VCaP (cell line): ENCODE data around the gene OAS2.

ENCODE experiments used
- H3K27ac ChIP-seq: fragments of 450-650 bp; 2 replicates; pipeline ENCODE4 v1.5.1; 2017
- CTCF ChIP-seq: fragments of 450-650 bp; conservative IDR thresholded peaks from 2 replicates; pipeline ENCODE4 v1.5.1; 2017; ENCODE audit warnings: mild to moderate bottlenecking, moderate library complexity

The OAS2 gene

GRCh38 chr12:112961074-112961473, 17.2 kb upstream of the OAS2 start:
- TF ChIP-seq CTCF: no peak
- no peak overlapping the region for H3K27ac ChIP-seq

GRCh38 chr12:112961536-112961935, 16.8 kb upstream of the OAS2 start:
- no peak for TF ChIP-seq CTCF

GRCh38 chr12:112962561-112962960, 15.8 kb upstream of the OAS2 start:
- H3K27ac ChIP-seq: no peak overlapping the region
- no peak for TF ChIP-seq CTCF

More at GRCh38 chr12:112961536-112961935, 16.8 kb upstream of the OAS2 start:
- H3K27ac ChIP-seq: no peak overlapping the region

DNA sequence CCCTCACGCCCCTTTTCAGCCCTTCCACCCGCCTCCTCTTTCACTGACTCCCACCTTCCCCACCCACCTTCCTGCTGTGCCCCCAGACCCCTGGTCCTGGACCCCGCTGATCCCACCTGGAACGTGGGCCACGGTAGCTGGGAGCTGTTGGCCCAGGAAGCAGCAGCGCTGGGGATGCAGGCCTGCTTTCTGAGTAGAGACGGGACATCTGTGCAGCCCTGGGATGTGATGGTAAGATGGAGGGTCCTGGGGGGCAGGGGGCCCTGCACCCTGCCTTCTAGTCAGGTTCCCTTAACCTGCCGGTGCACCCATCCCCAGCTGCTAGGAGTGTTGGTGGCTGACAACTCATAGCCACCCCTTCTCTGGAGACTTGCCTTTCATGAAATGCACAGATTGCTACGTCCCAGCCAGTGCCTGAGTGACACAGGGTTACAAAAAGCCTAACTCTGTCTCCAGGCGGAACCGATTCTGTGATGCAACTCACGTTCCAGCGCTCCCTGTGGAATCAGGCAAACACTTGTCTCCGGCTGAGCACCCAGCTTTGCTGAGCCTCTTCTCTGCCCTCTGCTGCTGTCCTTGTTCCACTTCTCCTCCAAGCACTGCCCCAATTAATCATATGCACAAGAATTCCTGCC, 15.0 kb upstream of the OAS2 start:
- no peak for TF ChIP-seq CTCF
- no peak overlapping the region for H3K27ac ChIP-seq

- H3K27ac ChIP-seq: no peak overlapping the region
- TF ChIP-seq CTCF: no peak
These were observed 14.2 kb upstream of the OAS2 start for GRCh38 chr12:112964067-112964670.

DNA sequence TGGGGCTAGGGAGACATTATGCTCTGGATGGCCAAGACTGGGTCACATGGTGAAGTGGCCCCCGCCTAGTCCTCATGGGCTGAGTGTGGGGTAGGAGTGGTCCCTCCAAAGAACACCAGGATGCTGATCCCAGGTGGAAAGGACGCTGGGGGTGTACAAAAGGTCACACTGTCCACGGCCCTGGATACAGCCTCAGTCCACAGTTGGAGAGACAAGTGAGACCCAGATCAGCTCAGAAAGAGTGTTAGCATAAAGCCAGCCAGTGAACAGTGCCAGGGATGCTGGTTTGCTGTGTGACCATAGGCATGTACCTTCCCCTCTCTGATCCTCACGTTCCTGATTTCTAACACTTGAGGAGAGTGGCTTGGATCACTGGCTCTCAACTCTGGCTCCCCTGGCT, 13.4 kb upstream of the OAS2 start:
- no peak overlapping the region for H3K27ac ChIP-seq
- no peak for TF ChIP-seq CTCF

DNA sequence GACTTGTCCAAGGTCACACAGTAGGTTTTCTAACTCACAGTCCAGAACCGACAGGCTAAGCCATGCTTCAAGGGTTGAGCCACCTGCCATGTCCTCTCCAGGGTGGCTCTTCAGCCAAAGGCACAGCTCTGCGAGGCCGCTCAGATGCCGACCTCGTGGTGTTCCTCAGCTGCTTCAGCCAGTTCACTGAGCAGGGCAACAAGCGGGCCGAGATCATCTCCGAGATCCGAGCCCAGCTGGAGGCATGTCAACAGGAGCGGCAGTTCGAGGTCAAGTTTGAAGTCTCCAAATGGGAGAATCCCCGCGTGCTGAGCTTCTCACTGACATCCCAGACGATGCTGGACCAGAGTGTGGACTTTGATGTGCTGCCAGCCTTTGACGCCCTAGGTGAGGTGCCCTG, 12.7 kb upstream of the OAS2 start:
- TF ChIP-seq CTCF: no peak
- H3K27ac ChIP-seq: no peak overlapping the region
